ENCODE measurements around the gene KRTAP10-3.

The KRTAP10-3 gene

GRCh38 chr21:44514746-44515358 is 43.7 kb downstream of the KRTAP10-3 start:
- no peak for DNase-seq

- no peak for DNase-seq
Observed at GRCh38 chr21:44514218-44514520, 44.4 kb downstream of the KRTAP10-3 start.

GRCh38 chr21:44513389-44514217 is 45.0 kb downstream of the KRTAP10-3 start:
- DNase-seq = no peak

- DNase-seq = no peak
Observed at GRCh38 chr21:44512496-44513388, 45.9 kb downstream of the KRTAP10-3 start.

GRCh38 chr21:44511938-44512275 is 46.7 kb downstream of the KRTAP10-3 start:
- DNase-seq = no peak

- DNase-seq = no peak
Observed at GRCh38 chr21:44511219-44511937, 47.2 kb downstream of the KRTAP10-3 start.

- peak; percentile 81 for DNase-seq
Observed at GRCh38 chr21:44510508-44511218, 47.9 kb downstream of the KRTAP10-3 start.

GRCh38 chr21:44510109-44510507 is 48.5 kb downstream of the KRTAP10-3 start:
- DNase-seq = no peak

GRCh38 chr21:44509539-44509938 is 49.1 kb downstream of the KRTAP10-3 start:
- no peak for DNase-seq

GRCh38 chr21:44508711-44509445 is 49.7 kb downstream of the KRTAP10-3 start:
- DNase-seq = no peak

- DNase-seq = no peak
Observed at GRCh38 chr21:44508426-44508710, 50.2 kb downstream of the KRTAP10-3 start.
